ENCODE data around the gene H6PD.

DNA sequence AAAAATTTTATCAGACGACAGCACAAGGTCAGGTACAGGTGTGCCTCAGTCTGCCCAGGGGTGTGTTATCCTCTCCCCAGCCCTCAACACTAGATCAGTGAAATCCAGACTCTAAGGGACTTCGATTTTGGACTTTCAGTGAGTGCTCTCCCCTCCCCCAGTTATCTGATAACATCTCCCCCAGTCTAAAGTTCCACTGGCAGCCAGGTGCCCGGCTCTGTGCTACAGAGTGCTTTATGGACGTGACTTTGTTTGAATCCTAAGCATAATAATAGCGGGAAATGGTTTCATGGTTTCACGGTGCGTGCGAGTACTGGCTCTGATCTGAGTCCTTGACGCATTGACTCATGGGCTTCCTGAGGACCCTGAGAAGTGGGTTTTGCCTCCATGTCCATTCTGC, 61.3 kb downstream of the H6PD start:
- TF ChIP-seq CTCF (IDR thresholded peaks at IDR 0.05 in 4 of 5, conservative IDR thresholded peaks at IDR 0.05 in 1 of 5) (no peak), POLR2A (IDR thresholded peaks at IDR 0.05) (no peak)

All from gastrocnemius medialis (tissue), 4 donors.